ENCODE measurements around the gene CST9L.
"Not testable (repeated sequence)": the region's sequence is repeated elsewhere in the genome, so short reads cannot be mapped to it uniquely, and the experiment has no call there.

The CST9L gene

GRCh38 chr20:23585808-23586734, 17.8 kb upstream of the CST9L start:
- no peak for DNase-seq

DNA sequence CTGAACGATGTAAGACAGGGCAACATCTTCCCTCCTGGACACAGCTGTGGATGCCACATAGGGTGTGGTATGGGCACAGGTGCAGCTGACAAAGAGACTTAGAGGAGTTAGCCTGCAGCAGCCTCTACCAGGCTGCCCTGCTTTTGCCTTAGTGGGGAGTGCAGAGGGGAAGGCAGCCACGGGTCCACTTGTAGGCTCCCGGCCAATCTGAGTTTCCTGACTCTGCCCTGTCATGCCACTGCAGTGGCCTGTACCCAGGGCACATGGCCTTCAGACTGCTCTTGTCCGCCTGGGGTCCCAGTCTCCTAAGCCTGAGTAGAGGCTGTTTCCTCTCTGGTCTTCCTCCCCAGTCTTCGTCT, 17.1 kb upstream of the CST9L start:
- DNase-seq = no peak

DNA sequence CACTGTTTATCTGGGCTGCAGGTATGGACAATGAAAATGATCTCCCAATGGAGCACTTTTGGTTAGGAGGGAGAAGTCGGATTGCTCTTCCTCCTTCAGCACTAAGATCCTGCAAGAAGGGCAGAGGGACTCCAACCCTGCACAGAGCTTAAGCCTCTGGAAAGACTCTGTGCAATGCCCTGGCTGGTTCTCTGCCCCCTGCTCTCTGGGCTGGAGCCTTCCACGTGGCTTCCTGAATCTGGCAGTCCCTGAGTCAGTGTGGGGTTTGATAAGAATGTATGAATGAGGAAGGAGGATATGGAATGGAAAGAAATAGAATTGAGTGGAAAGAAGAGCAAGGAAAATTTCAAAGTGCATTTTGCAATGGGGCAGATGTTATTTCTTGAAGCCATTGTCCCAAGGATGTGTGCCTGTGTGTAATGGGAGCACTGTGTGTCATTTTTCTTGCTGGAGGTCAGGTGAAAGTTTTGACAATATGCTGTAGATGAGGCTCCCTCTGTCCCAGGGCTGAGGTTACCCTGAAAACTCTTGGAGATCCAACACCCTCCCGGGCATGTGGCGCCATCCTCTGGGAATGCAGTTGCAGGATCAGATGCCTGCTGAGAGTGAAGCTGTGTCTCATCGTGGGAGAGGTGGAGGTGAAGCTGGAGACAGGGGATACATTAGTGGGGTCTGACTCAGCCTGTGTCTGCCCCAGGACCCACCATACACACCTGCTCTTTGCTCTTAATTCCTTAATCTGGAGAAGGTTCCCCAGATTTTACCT, 16.3 kb upstream of the CST9L start:
- no peak for DNase-seq

DNA sequence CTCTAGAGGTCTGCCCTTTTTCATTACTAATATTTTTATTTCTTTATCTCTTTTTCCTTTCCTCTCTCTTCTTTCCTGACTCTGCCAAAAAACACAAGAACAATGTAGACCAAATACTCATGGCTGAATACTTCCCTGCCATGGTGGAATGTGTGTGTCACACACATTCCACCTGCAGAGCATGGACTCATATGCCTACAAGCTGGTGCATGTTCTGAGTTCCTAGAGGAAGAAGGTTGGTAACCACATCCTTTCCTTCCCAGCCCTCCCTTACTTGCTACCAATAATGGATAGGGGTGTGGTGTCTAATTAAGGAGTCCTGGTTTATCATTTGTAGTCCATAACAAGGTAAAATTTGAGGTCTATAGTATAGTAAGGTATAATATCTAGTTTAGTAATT, 15.2 kb upstream of the CST9L start:
- no peak for DNase-seq

GRCh38 chr20:23582293-23582692, 14.0 kb upstream of the CST9L start:
- no peak for DNase-seq

GRCh38 chr20:23581833-23582232, 13.5 kb upstream of the CST9L start:
- DNase-seq = not testable (repeated sequence)

DNA sequence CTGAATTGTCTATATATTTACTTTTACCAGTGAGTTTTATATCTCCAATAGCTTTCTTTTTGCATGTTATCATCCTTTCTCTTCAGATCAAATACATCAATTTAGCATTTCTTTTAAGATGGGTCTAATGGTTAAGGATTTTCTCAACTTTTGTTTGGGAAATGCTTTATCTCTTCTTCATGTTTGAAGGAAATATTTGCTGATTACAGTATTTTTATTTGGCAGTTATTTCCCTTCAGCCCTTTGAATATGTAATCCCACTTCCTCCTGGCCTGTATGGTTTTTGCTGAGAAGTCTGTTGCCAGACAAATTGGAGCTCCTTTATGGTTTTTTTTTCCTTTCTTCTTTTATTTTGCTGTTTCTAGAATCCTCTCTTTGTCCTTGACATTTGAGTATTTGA, 6.7 kb upstream of the CST9L start:
- no peak for DNase-seq

DNA sequence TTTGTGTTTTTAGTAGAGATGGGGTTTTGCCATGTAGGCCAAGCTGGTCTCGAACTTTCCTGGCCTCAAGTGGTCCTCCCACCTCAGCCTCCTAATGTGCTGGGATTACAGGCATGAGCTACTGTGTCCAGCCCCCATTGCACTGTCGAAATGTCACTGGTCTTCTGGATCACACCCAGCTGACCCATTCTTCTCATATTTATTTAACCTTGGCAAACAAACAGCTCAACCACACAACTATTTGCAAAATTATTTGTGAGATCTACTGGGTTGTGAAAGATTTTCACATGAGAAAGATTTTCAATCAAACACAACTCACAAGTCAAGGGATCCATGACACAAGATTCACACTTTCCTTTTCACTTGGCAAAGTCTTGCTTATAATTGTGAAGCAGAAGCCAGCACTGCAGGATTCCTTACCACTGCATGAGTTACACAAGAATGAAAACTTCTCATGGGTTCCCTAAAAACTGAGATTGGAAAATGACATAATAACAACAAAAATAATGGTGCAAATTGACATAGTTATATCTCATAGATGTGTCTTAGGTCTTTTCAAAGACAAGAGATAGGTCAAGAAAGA, 2.0 kb upstream of the CST9L start:
- no peak for DNase-seq

- no peak for DNase-seq
These were observed 1.3 kb upstream of the CST9L start for GRCh38 chr20:23569570-23569969.

- no peak for DNase-seq
These were observed 667 bp upstream of the CST9L start for GRCh38 chr20:23568971-23569330.

DNA sequence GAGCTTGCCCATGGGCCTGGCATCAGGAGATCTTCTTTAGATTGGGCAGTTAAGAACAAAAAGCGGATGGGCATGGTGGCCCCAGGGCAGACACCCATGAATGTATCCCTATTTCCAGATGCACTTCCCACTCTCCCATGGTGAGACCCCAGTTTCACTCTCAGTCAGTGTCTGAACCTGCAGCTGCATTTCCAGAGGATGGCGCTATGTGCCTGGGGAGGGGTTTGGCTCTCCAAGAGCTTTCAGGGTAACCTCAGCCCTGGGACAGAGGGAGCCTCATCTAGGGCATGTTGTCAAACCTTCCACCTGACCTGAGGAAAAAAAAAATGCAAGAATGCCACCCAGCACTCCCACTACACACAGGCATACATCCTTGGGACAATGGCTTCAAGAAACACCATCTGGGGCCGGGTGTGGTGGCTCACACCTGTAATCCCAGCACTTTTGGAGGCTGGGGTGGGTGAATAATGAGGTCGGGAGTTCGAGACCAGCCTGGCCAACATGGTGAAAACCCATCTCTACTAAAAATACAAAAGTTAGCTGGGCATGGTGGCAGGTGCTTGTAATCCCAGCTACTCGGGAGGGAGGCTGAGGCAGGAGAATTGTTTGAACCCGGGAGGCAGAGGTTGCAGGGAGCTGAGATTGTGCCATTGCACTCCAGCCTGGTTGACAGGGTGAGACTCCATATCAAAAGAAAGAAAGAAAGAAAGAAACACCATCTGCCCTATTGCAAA, 1.9 kb downstream of the CST9L start:
- DNase-seq = no peak

DNA sequence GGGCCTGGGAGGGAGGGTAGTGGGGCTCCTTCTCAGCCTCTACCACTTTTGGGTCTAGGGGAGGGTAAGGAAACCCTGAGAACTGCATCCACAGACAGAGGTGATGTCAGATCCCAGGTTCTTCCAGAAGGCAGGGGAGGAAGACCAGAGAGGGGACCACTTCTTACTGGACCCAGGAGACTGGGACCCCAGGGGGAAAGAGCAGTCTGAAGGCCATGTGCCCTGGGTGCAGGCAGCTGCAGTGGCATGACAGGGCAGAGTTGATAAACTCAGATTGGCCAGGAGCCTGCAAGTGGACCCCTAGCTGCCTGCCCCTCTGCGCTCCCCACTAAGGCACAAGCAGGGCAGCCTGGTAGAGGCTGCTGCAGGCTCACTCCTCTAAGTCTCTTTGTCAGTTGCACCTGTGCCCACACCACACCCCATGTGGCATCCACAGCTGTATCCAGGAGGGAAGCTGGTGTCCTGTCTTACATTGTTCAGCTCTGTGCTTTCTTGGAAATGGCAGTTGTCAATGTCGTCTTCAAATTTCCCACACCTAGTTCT, 2.7 kb downstream of the CST9L start:
- no peak for DNase-seq

GRCh38 chr20:23564927-23565326, 3.4 kb downstream of the CST9L start:
- DNase-seq = no peak

DNA sequence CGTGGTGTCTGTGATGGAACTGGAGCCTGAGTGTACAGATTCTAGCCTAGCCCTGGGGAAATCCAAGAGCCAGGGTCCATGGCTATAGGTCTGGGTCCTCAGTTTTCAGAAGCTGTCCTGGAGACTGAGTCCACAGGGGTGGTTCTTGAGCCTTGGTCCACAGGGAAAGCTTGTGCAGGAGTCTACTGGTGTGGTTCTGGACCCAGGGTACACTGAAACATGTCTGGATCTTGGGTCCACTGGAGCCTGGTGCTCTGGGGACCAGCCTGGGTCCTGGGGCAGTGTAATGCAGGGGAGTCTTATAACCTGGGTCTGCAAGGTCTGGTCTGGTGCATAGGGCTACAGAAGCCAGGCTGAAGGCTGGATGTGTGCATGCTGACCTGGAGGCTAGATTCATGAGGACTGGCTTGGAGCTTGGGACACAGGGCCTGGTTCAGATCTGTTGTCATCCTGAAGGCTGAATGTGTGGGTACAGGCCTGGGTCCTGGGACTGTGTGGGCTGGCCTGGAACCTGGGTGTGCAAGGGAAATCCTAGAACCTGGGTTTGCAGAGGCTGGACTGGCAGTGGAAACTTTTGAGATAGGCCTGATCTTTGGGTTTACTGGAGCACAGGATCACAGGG, 5.5 kb downstream of the CST9L start:
- DNase-seq = no peak

- DNase-seq = no peak
These were observed 13.9 kb downstream of the CST9L start for GRCh38 chr20:23554401-23554800.

DNA sequence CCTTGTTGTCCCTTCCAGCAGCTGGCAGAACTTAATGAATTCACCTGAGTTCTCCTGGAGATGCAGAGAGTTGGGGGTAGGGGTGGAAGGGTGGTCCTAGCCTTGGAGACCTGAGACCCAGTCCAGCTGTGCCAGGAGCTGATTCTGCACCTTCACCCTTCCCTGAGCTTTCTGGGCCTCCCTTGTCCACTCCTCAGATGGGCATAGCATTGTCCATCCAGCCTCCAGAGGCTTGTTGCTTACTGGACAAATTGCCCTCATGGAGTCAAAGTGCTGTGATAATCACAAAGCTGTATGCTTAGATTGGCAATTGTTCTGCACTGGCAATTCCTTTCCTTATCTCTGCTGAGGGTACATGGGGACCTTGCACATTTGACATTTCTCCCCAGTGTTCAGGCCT, 16.5 kb downstream of the CST9L start:
- no peak for DNase-seq

DNA sequence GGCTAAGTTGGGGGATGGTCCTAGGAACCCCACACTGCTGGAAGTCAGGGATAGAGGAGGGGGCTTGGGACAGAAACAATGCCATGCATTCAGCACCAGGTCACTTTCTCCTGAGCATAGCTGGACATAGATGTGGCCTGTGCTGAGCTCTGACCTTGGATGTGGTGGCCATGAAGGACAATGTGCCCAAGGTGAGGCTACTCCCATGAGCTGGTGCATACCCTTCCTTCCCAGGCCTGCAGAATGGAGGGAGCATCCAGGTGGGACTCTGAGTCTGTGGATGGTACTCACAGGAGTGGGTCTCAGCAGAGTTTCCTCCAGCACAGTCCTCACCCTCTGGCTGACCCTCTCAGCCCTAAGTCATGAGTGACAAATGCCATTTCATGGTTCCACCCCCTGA, 16.9 kb downstream of the CST9L start:
- no peak for DNase-seq

DNA sequence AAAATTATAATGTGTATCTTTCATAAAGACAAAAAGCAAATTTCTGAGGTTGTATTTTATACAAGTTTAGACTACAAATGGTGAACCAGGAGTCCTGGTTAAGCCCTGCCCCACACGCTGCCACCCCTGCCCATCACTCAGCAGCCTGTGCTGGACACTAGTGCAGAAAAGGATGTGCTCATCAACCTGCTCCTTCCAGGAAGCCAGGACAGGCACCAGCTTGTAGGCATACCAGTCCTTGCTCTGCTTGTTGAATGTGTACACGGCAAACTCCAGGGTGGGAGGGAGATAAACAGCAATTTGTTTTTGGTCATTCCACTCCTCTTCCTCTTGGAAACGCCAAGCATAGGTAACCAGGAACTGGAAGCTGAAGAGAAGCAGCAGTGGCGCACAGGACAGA, 18.1 kb downstream of the CST9L start:
- no peak for DNase-seq

DNA sequence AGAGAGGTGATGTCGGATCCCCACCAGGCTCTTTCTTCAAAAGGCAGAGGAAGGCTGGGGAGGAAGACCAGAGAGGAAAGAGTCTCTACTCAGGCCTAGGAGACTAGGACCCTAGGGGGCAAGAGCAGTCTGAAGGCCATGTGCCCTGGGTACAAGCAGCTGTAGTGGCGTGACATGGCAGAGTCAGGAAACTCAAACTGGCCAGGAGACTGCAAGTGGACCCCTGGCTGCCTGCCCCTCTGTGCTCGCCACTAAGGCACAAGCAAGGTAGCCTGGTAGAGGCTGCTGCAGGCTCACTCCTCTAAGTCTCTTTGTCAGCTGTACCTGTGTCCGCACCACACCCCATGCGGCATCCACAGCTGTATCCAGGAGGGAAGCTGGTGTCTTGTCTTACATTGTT, 19.9 kb downstream of the CST9L start:
- no peak for DNase-seq

DNA sequence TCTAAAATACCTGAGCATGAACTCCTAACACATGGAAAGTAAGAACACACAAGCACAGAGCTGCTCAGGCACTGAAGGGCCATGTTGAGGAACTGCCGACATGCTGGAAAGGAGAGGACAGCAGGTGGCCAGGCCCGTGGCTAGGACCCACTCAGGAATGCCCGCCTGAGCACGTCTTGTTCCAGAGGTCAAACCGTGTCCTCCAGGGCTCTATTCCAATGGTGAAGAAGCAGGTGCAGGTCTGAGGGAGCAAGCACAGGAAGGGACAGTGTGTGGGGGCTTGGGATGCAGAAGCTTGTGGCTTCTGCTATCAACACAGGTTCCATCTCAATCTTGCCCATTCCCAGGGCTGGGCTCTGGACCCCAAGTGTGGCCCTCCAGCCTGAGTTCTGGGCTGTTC, 20.7 kb downstream of the CST9L start:
- DNase-seq = no peak

DNA sequence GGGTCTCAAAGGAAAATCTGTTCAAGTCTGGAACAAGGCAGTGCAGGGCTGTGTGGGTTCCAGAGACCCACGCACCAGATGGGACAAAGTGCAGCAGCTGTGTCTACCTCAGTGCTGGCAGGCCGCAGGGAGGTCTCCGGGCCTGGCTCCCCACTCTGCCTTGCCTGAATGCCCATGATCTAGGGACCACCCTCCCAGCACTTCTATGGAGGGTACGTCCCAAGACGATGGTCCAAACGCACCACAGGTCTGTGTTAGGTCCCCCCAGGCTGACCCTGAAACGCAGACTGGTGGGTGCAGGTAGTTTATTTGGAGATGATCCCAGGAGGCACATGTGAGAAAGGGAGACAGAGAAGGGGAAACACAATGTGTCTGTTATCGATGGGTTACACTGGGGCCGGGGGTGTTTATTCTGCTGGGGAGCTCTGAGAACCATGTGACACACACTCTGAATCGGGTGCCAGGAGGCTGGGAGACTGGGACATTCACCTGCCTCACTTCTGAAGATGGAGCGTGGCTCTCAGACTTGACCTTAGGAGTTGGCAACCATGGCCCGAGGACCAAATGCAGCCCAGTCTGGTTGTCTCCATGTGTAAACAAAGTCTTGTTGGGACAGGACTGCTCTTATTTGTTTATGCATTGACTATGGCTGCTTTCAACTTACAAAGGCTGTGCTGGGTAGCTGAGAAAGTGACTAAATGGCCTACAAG, 21.7 kb downstream of the CST9L start:
- DNase-seq = no peak

DNA sequence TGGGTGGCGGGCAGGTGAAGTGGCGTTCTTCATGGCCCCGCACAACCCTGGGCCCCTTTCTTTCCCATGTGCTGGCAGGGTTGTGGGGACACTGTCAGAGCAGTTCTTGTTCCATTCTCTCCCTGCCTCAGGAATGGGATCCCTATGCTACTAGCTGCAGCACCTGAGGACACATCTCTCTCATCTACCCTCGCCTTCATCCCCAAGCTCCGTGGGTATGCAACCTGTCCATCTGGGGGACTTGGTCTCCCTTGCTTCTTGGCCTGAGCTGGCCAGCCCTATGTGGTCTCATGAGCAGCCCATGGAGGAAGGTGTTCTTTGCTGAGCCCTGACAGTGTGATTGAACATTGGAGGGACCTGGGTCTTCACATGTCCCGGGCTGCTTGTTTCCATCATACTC, 24.2 kb downstream of the CST9L start:
- no peak for DNase-seq

Measured in NCI-H1694 treated with DMSO at 0.1 percent for 48 hours (cell line).